Body of pancreas (tissue), 4 donors: Measurements from ENCODE around the gene LY6G5C.

Experiments used
- POLR2A ChIP-seq, 3 donors: fragments of 450-650 bp; IDR thresholded peaks; one replicate each; pipeline ENCODE4 v1.6.1; 2016; ENCODE audit warnings: antibody characterized with exemption in 3 of 3, mild to moderate bottlenecking in 2 of 3
- TF ChIP-seq, protein P1 (sequence below), 7 experiments: fragments of 450-650 bp in 4 of 7; fragments of 200-600 bp in 3 of 7; sonication (generic) in 3 of 7; IDR thresholded peaks; one replicate each; pipeline ENCODE4 v1.5.1; 2016 to 2019; ENCODE audit warnings: antibody characterized with exemption in 7 of 7

DNA sequence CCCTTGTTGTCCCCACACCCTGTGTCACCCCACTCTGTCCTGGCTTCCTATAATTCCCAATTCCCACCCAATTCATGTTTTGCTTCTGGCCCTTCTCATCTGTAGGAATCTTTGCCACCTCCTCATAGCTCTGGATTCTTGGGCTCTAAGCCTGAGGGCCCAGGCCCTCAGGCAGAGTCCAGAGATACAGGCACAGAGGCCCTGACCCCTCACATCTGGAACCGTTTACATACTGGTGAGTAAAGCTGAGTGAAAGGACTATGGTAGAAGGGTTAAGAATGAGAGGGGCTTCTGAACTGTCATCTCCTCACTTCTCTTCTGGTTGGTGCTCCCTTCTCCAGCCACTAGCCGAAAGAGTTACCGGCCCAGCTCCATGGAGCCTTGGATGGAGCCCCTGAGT, 46.7 kb downstream of the LY6G5C start:
- TF ChIP-seq POLR2A (IDR thresholded peaks at IDR 0.05): no peak
- TF ChIP-seq, protein P1, sequence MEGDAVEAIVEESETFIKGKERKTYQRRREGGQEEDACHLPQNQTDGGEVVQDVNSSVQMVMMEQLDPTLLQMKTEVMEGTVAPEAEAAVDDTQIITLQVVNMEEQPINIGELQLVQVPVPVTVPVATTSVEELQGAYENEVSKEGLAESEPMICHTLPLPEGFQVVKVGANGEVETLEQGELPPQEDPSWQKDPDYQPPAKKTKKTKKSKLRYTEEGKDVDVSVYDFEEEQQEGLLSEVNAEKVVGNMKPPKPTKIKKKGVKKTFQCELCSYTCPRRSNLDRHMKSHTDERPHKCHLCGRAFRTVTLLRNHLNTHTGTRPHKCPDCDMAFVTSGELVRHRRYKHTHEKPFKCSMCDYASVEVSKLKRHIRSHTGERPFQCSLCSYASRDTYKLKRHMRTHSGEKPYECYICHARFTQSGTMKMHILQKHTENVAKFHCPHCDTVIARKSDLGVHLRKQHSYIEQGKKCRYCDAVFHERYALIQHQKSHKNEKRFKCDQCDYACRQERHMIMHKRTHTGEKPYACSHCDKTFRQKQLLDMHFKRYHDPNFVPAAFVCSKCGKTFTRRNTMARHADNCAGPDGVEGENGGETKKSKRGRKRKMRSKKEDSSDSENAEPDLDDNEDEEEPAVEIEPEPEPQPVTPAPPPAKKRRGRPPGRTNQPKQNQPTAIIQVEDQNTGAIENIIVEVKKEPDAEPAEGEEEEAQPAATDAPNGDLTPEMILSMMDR (IDR thresholded peaks at IDR 0.05): no peak
